Effector memory CD4-positive, alpha-beta T cell (primary cell): ENCODE measurements around the gene DTX4.

Experiments
- DNase-seq, 3 donors: peaks; one replicate each; pipeline ENCODE4 v3.0.0-alpha.2; 2020
- H3K27ac ChIP-seq: 2 replicates; pipeline ENCODE4 v1.7.0; 2013; ENCODE audit warnings: mild to moderate bottlenecking, low read length, moderate library complexity; ENCODE audit not compliant: insufficient read depth, poor library complexity, severe bottlenecking
- H3K27me3 ChIP-seq: replicated peaks from 2 replicates; pipeline ENCODE4 v1.7.0; 2013; ENCODE audit warnings: mild to moderate bottlenecking, low read length; ENCODE audit not compliant: insufficient read depth, control insufficient read depth, poor library complexity, severe bottlenecking
- H3K36me3 ChIP-seq: 2 replicates; pipeline ENCODE4 v1.7.0; 2013; ENCODE audit warnings: mild to moderate bottlenecking, low read length, moderate library complexity; ENCODE audit not compliant: control insufficient read depth, insufficient read depth
- H3K4me1 ChIP-seq: 2 replicates; pipeline ENCODE4 v1.7.0; 2013; ENCODE audit warnings: low read length, mild to moderate bottlenecking; ENCODE audit not compliant: control insufficient read depth, insufficient read depth, poor library complexity, severe bottlenecking
- H3K4me3 ChIP-seq: 2 replicates; pipeline ENCODE4 v1.7.0; 2013; ENCODE audit warnings: low read length, low read depth, mild to moderate bottlenecking; ENCODE audit not compliant: insufficient read depth, poor library complexity, severe bottlenecking
- H3K9me3 ChIP-seq: 2 replicates; pipeline ENCODE4 v1.7.0; 2013; ENCODE audit warnings: mild to moderate bottlenecking, low read length, moderate library complexity; ENCODE audit not compliant: control insufficient read depth

Gene DTX4

GRCh38 chr11:59181746-59182456 lies 10.0 kb downstream of the DTX4 start:
- Histone ChIP-seq H3K4me1 (no peaks in the 10 kb centered on the region), H3K36me3 (no peaks in the 10 kb centered on the region), H3K4me3 (no peak overlapping the region), H3K9me3 (no peaks in the 10 kb centered on the region), H3K27ac (no peak overlapping the region), H3K27me3 (no peaks in the 10 kb centered on the region)
- no peak for DNase-seq

DNA sequence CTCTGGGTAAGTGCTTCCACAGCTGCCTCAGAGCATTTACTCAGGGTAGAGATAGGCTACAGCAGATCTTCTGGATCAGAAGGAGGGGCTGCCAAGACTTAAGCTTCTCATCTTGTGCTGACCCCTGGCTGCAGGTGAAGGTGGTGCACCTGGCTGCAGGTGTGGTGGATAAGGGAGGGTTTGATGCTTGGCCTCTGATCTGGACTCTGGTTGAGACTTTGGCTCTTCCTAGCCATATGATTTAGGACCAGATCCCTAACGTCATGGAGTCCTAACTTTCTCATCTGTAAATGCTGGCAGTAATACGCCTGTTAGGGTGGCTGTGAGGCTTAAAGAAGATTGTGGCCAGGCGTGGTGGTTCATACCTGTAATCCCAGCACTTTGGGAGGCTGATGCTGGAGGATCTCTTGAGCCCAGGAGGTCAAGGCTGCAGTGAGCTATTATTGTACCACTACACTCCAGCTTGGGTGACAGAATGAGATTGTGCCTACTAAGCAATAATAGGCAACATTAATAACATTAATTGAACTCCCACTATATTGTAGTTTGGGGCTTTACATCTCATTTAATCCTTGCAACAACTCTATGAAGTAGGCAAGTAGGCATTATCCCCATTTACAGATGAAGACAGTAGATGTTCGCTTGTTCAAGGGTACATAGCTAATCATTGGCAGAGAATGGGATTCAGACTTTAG lies 10.7 kb downstream of the DTX4 start:
- no peaks in the 10 kb centered on the region for H3K27me3 ChIP-seq
- no peaks in the 10 kb centered on the region for H3K36me3 ChIP-seq
- no peak for DNase-seq
- no peaks in the 10 kb centered on the region for H3K9me3 ChIP-seq
- H3K4me1 ChIP-seq, result no peaks in the 10 kb centered on the region
- no peak overlapping the region for H3K4me3 ChIP-seq
- H3K27ac ChIP-seq, result no peak overlapping the region

- Histone ChIP-seq H3K27ac (no peak overlapping the region), H3K36me3 (no peaks in the 10 kb centered on the region), H3K4me3 (no peak overlapping the region), H3K9me3 (no peaks in the 10 kb centered on the region), H3K4me1 (no peaks in the 10 kb centered on the region), H3K27me3 (no peaks in the 10 kb centered on the region)
- DNase-seq, result no peak
Observed at GRCh38 chr11:59183771-59184170, 11.8 kb downstream of the DTX4 start.

DNA sequence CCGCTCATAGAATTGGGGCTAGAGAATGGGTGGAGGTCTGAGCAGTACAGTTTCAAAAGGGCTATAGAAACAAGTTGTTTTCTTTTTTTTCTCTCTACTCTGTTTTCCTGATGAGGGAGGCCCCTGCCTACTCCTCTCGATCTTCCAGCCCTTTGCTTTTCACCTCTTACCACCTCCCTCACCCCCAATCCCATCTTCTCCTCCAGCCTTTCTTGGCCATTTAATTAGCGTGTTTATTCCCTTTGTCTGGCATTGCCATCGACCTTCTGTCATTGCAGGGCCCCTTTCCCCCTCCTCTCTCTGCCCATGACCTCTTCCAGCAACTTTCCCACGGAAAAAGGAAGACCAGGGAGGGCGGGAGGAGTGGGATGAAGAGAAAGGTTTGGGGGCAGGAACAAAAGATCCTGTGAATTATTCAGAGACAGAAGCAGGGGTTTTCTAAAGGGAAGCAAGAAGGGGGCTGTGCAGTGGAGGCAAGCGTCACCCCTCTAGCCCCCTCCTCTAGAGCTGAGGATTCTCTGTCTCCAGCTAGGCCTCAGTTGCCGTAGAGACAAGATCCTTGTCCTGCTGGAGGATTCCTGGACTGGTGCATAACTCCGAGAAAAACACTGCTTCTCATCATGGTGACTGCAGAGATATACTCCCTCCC lies 12.9 kb downstream of the DTX4 start:
- Histone ChIP-seq H3K9me3 (no peaks in the 10 kb centered on the region), H3K4me3 (no peak overlapping the region), H3K4me1 (no peaks in the 10 kb centered on the region), H3K36me3 (no peaks in the 10 kb centered on the region), H3K27ac (no peak overlapping the region), H3K27me3 (no peaks in the 10 kb centered on the region)
- no peak for DNase-seq

DNA sequence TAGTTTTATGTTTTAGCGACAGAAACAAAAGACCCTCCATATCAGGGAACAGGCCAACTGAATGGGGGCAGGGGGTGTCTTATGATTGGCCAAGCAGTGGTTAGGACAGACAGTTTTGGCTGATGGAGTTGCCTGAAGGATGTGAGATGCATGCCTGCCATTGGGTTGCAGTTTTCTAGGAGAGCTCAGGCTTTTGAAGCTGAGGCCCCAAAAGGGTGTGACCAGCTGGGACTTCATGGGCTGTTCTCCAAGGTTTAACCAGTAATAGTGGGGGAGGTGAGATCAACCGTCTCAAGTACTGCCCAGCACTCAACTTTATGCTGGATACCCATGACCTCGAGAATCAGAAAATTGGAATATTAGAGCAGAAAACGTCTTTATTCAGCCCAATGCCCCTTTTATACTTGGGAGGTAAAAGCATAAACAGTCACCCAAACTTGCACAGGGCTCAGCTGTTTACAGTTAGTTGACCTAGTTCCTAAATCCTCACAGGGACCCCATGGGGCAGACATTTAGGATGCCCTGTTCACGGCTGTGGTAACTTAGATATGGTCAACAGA lies 13.5 kb downstream of the DTX4 start:
- Histone ChIP-seq H3K27ac (no peak overlapping the region), H3K9me3 (no peaks in the 10 kb centered on the region), H3K4me1 (no peaks in the 10 kb centered on the region), H3K36me3 (no peaks in the 10 kb centered on the region), H3K27me3 (no peaks in the 10 kb centered on the region), H3K4me3 (no peak overlapping the region)
- no peak for DNase-seq

DNA sequence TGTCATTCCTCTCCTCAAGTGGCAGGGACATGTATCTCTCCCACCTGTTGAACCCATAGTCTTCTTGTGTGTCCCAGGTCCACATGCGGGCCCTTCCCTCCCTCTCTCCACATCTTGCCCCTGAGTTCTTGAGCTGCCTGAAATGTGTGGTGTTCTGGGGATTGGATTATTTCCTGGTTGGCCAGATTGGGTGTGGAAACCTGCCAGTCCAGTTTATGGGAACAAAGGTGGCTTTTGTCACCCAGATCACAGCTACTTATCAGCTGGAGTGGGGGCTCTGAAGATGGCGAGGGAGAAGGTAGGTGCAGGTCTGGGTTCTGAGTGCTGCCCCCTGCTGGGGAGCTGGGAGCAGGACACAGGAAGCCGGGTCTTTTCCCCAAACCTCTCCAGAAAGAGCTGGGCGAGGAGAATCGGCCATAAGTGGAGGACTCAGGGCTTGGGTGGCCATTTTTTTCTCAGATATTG lies 14.2 kb downstream of the DTX4 start:
- Histone ChIP-seq H3K4me1 (no peaks in the 10 kb centered on the region), H3K36me3 (no peaks in the 10 kb centered on the region), H3K9me3 (no peaks in the 10 kb centered on the region), H3K4me3 (no peak overlapping the region), H3K27ac (no peak overlapping the region), H3K27me3 (no peaks in the 10 kb centered on the region)
- DNase-seq, result peak in 2 of 3 donors; percentile 8 to 36

- no peak overlapping the region for H3K4me3 ChIP-seq
- no peaks in the 10 kb centered on the region for H3K4me1 ChIP-seq
- no peak overlapping the region for H3K27ac ChIP-seq
- no peaks in the 10 kb centered on the region for H3K9me3 ChIP-seq
- no peaks in the 10 kb centered on the region for H3K27me3 ChIP-seq
- no peak for DNase-seq
- H3K36me3 ChIP-seq, result no peaks in the 10 kb centered on the region
Observed at GRCh38 chr11:59187035-59187434, 15.1 kb downstream of the DTX4 start.

- Histone ChIP-seq H3K4me3 (no peak overlapping the region), H3K27ac (no peak overlapping the region), H3K36me3 (no peaks in the 10 kb centered on the region), H3K27me3 (no peaks in the 10 kb centered on the region), H3K4me1 (no peaks in the 10 kb centered on the region), H3K9me3 (no peaks in the 10 kb centered on the region)
- DNase-seq, result no peak
Observed at GRCh38 chr11:59187587-59187986, 15.7 kb downstream of the DTX4 start.

GRCh38 chr11:59188954-59189353 lies 17.0 kb downstream of the DTX4 start:
- Histone ChIP-seq H3K9me3 (no peaks in the 10 kb centered on the region), H3K36me3 (no peaks in the 10 kb centered on the region)

DNA sequence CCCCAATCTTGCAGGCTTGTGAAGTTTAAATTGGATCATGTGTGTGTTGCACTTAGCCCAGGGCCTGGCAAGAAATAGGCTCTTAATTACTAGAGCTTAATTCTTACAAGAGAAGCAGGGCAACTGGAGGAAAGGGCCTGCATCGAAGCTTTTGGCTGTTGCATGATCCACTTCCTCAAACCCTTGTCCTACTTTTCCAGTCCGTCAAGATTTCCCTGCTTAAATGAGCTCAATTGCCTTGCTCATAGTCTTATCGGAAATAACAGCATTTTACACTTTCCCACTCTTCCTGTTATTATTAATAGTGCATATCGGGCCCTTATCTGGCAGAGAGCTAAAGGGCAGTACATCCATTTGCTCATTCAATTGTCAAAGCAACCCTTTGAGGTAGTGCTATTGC lies 18.1 kb downstream of the DTX4 start:
- Histone ChIP-seq H3K4me3 (no peak overlapping the region), H3K9me3 (no peaks in the 10 kb centered on the region), H3K27me3 (no peaks in the 10 kb centered on the region), H3K27ac (no peak overlapping the region), H3K4me1 (no peaks in the 10 kb centered on the region), H3K36me3 (no peaks in the 10 kb centered on the region)
- DNase-seq, result no peak

More at GRCh38 chr11:59188954-59189353, 17.0 kb downstream of the DTX4 start:
- H3K4me3 ChIP-seq, result no peak overlapping the region
- no peak overlapping the region for H3K27ac ChIP-seq
- no peak for DNase-seq
- no peaks in the 10 kb centered on the region for H3K4me1 ChIP-seq
- H3K27me3 ChIP-seq, result no peaks in the 10 kb centered on the region
